K562 (cell line): Measurements from ENCODE around the gene PREP. TPM values are rescaled to one million over a fixed set of nuclear protein-coding genes. Genes with fewer than 3 reads are reported as not detected.

ENCODE experiments used
- ATF2 ChIP-seq: sonication (generic); formaldehyde crosslinking; IDR thresholded peaks from 2 replicates; pipeline ENCODE4 v1.8.1; 2022; ENCODE audit warnings: missing genetic modification reagents
- CREB3 ChIP-seq: fragments of 450-650 bp; conservative IDR thresholded peaks from 2 replicates; pipeline ENCODE4 v1.6.1; 2016; ENCODE audit warnings: missing genetic modification characterization, low read depth, mild to moderate bottlenecking, missing compliant biosample characterization, moderate library complexity
- CUX1 ChIP-seq: fragments of 200-800 bp; sonication (Bioruptor generic); IDR thresholded peaks from 2 replicates; pipeline ENCODE4 v1.6.1; 2016; ENCODE audit warnings: missing genetic modification characterization, missing compliant biosample characterization
- ETV6 ChIP-seq, 3 experiments: fragments of 150-350 bp in 1 of 3; sonication (generic) in 1 of 3; formaldehyde crosslinking in 1 of 3; IDR thresholded peaks; 2 replicates each; pipeline versions ENCODE4 v1.6.1 to v1.8.0; 2014 to 2022; ENCODE audit warnings: borderline replicate concordance in 2 of 3, low read depth in 2 of 3, antibody characterized with exemption in 1 of 3, low read length in 1 of 3, mild to moderate bottlenecking in 1 of 3, missing genetic modification reagents in 1 of 3
- KLF1 ChIP-seq: fragments of 450-650 bp; IDR thresholded peaks from 2 replicates; pipeline ENCODE4 v1.6.1; 2016; ENCODE audit warnings: missing genetic modification characterization, missing compliant biosample characterization
- MAFG ChIP-seq: fragments of 450-650 bp; conservative IDR thresholded peaks from 2 replicates; pipeline ENCODE4 v1.6.1; 2016; ENCODE audit warnings: missing genetic modification characterization, missing compliant biosample characterization
- MAFK ChIP-seq: IDR thresholded peaks from 2 replicates; pipeline ENCODE4 v1.6.1; 2011; ENCODE audit warnings: low read length, improper control_type of control experiment
- NFE2 ChIP-seq: IDR thresholded peaks from 2 replicates; pipeline ENCODE4 v1.6.1; 2014; ENCODE audit warnings: antibody characterized with exemption, low read depth
- NFRKB ChIP-seq: fragments of 450-650 bp; IDR thresholded peaks from 2 replicates; pipeline ENCODE4 v1.6.1; 2016; ENCODE audit warnings: low read depth
- SIN3B ChIP-seq: fragments of 450-650 bp; IDR thresholded peaks from 2 replicates; pipeline ENCODE4 v1.6.1; 2017; ENCODE audit warnings: low read depth, mild to moderate bottlenecking, moderate library complexity
- SRSF3 ChIP-seq: fragments of 200-400 bp; formaldehyde crosslinking; IDR thresholded peaks from 2 replicates; pipeline ENCODE4 v1.6.1; 2016; ENCODE audit warnings: mild to moderate bottlenecking, low read length, moderate library complexity; ENCODE audit not compliant: insufficient read depth
- TAF1 ChIP-seq: IDR thresholded peaks from 2 replicates; pipeline ENCODE4 v1.6.1; 2011; ENCODE audit warnings: mild to moderate bottlenecking, low read length, moderate library complexity; ENCODE audit not compliant: insufficient read depth, control insufficient read depth, severe bottlenecking; ENCODE audit errors: extremely low read depth
- TAF9B ChIP-seq: fragments of 450-650 bp; IDR thresholded peaks from 2 replicates; pipeline ENCODE4 v1.6.1; 2018; ENCODE audit warnings: mild to moderate bottlenecking; ENCODE audit not compliant: partially characterized antibody
- ZFP36 ChIP-seq: fragments of 150-350 bp; IDR thresholded peaks from 2 replicates; pipeline ENCODE4 v1.6.1; 2018; ENCODE audit warnings: low read length, low read depth; ENCODE audit not compliant: partially characterized antibody
- ZNF316 ChIP-seq: fragments of 450-650 bp; IDR thresholded peaks from 2 replicates; pipeline ENCODE4 v1.6.1; 2016
- ZZZ3 ChIP-seq: fragments of 450-650 bp; IDR thresholded peaks from 2 replicates; pipeline ENCODE4 v1.6.1; 2016; ENCODE audit warnings: antibody characterized with exemption, mild to moderate bottlenecking, moderate library complexity
- polyA plus RNA-seq, 8 experiments: library from polyadenylated mRNA; depleted of rRNA in 4 of 8; stranded (reverse) in 5 of 8; unstranded in 3 of 8; fragments of >200 nt; fragmentation: Nextera tagmentation in 2 of 8; fragmentation: Illumina TruSeq in 1 of 8; extraction: Ambion mirVana in 2 of 8; extraction: Trizol in 1 of 8; gene quantifications; 2 replicates each; pipeline versions ENCODE4 v1.2.1 to v1.2.3, GENCODE V29; 2011 to 2014; ENCODE audit warnings: inconsistent platforms in 1 of 8, missing spikeins in 1 of 8
- total RNA-seq, 7 experiments: library from RNA; depleted of rRNA in 6 of 7; stranded (reverse); fragments of >200 nt in 6 of 7; fragmentation: Illumina TruSeq in 2 of 7; extraction: Trizol in 2 of 7; gene quantifications; 2 replicates each; pipeline versions ENCODE4 v1.2.1 to v1.2.3, GENCODE V29; 2011 to 2021; ENCODE audit warnings: low replicate concordance in 1 of 7

The PREP gene
- total and polyA plus RNA-seq, 9 of the 15 experiments (the other 6 are each of a cell fraction or from before 2014, with no cell fraction given) = 14.1 to 60.8 (median 28.3) TPM

- no peak for TF ChIP-seq ATF2 (CRISPR knock-in tag)
- TF ChIP-seq MAFK = no peak
- TF ChIP-seq ZFP36 = peak; percentile 53
- TF ChIP-seq TAF1 = no peak
- no peak for TF ChIP-seq SRSF3
- TF ChIP-seq TAF9B = no peak
- no peak for TF ChIP-seq NFRKB
- no peak for TF ChIP-seq KLF1 (tag)
- 0 out of 2 replicates have a peak, but pooled peaks have one; percentile 28 for TF ChIP-seq MAFG (tag)
- TF ChIP-seq NFE2 = peak; percentile 64
- TF ChIP-seq CREB3 = no peak
- TF ChIP-seq ZZZ3 = no peak
- TF ChIP-seq SIN3B = no peak
- TF ChIP-seq ETV6 (IDR thresholded peaks at IDR 0.05; ENCODE audit: borderline replicate concordance in 1 of 2, low read depth in 2 of 2, low read length in 1 of 2) = no peak
- no peak for TF ChIP-seq ETV6 (CRISPR knock-in tag; IDR thresholded peaks at IDR 0.05; ENCODE audit: borderline replicate concordance)
- no peak for TF ChIP-seq CUX1 (CRISPR knock-in tag)
- peak; percentile 39; the same call in 1 of the 2 replicates for TF ChIP-seq ZNF316
Measured at GRCh38 chr6:105235155-105235554, 167.7 kb downstream of the PREP start (continued).
